Lower leg skin (tissue), 4 donors: ENCODE data around the gene SP3. TPM values are rescaled to one million over a fixed set of nuclear protein-coding genes. Genes with fewer than 3 reads are reported as not detected.

Source experiments
- DNase-seq, 2 donors: peaks; one replicate each; pipeline ENCODE4 v3.0.0-alpha.2; 2019; ENCODE audit warnings: low spot score in 2 of 2
- H3K4me3 ChIP-seq: fragments of 200-600 bp; sonication (generic); 2 replicates; pipeline ENCODE4 v1.5.1; 2017; ENCODE audit warnings: mild to moderate bottlenecking, low read depth; ENCODE audit not compliant: poor library complexity, severe bottlenecking
- POLR2A ChIP-seq, 2 donors: fragments of 450-650 bp; IDR thresholded peaks; one replicate each; pipeline ENCODE4 v1.6.1; 2016 to 2017; ENCODE audit warnings: antibody characterized with exemption in 2 of 2, mild to moderate bottlenecking in 1 of 2, moderate library complexity in 1 of 2
- WGBS, 2 donors: methylation state at CpG; one replicate each; pipeline ENCODE4 v1.1.5; 2018; 5-methylcytosine and 5-hydroxymethylcytosine counted together
- intact Hi-C: fragments of 100-400 bp; cut with DNase I; formaldehyde crosslinking; loops from one replicate; pipeline ENCODE4 v1.15.0; 2023; ENCODE audit warnings: low total_unique reads
- total RNA-seq, 4 donors: library from RNA; depleted of rRNA; stranded (reverse); fragments of >200 nt; gene quantifications; one replicate each; pipeline ENCODE4 v1.1.0, GENCODE V29; 2016
- TF ChIP-seq, protein P1 (sequence below), 3 donors: fragments of 450-650 bp; IDR thresholded peaks; one replicate each; pipeline ENCODE4 v1.5.1; 2016; ENCODE audit warnings: antibody characterized with exemption in 3 of 3, mild to moderate bottlenecking in 3 of 3, moderate library complexity in 2 of 3

Gene SP3
- total RNA-seq, 4 donors from 2014 or later, result 99.1 to 209 (median 124) TPM

DNA sequence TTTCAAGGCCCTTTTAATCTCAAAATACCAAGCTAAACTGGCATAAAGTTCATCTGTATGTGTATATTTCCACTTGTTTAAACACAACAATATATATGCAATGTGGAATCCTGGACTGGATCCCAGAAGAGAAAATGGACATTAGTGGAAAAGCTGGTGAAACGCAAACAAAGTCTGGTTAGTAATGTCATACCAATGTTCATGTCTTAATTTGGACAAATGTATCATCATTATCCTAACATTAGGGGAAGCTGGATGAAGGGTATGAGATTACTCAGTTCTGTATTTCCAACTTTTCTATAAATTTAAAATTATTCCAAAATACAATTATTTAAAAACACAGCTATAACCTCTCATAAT, 3.8 kb downstream of the SP3 start:
- DNase-seq, result no peak

DNA sequence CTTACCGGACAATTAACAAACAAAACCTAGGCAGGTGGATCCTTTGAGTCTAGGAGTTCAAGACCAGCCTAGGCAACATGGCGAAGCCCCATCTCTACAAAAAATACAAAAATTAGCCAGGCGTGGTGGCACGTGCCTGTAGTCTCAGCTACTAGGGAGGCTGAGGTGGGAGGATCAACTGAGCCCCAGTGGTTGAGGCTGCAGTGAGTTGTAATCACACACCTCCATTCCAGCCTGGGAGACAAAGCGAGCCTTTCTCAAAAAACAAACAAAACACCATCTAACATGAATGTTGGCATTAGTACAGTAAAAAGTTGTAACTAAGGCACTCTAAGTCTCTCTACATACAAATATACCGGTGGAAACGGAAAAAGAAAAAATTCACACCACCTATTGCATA, 5.3 kb downstream of the SP3 start:
- intact Hi-C loops, result no loop called here
- TF ChIP-seq, protein P1, sequence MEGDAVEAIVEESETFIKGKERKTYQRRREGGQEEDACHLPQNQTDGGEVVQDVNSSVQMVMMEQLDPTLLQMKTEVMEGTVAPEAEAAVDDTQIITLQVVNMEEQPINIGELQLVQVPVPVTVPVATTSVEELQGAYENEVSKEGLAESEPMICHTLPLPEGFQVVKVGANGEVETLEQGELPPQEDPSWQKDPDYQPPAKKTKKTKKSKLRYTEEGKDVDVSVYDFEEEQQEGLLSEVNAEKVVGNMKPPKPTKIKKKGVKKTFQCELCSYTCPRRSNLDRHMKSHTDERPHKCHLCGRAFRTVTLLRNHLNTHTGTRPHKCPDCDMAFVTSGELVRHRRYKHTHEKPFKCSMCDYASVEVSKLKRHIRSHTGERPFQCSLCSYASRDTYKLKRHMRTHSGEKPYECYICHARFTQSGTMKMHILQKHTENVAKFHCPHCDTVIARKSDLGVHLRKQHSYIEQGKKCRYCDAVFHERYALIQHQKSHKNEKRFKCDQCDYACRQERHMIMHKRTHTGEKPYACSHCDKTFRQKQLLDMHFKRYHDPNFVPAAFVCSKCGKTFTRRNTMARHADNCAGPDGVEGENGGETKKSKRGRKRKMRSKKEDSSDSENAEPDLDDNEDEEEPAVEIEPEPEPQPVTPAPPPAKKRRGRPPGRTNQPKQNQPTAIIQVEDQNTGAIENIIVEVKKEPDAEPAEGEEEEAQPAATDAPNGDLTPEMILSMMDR (IDR thresholded peaks at IDR 0.05), result no peak
- no peak for TF ChIP-seq POLR2A (IDR thresholded peaks at IDR 0.05)
- no peak for DNase-seq
- no peak overlapping the region for H3K4me3 ChIP-seq
- WGBS, 2 donors, result 89 to 91% methylated on average over 7 of the region's 7 CpGs

More for the DNA sequence above, 3.8 kb downstream of the SP3 start:
- WGBS, 2 donors, result 85% methylated on average over 1 of the region's 1 CpG
- no peak overlapping the region for H3K4me3 ChIP-seq
- intact Hi-C loops, result no loop called here
- TF ChIP-seq, protein P1 (IDR thresholded peaks at IDR 0.05), result no peak

DNA sequence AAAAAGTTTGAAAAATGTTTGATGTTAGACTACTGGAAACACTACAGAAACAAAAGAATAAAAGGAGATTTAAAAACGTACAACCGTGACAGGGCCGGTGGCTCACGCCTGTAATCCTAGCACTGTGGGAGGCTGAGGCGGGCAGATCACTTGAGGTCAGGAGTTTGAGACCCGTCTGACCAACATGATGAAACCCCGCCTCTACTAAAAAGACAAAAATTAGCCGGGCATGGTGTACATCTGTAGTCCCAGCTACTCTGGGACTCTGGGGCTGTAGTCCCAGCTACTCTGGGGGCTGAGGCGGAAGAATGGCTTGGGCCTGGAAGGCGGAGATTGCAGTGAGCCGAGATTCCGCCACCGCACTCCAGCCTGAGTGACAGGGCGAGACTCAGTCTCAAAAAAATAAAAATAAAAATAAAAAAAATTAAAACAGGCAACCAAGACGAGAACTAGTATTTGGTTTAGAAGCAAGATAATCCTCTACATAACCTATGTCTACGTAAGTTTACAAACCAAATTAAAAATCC, 5.8 kb downstream of the SP3 start:
- no peak overlapping the region for H3K4me3 ChIP-seq
- TF ChIP-seq, protein P1 (IDR thresholded peaks at IDR 0.05), result no peak
- TF ChIP-seq POLR2A (IDR thresholded peaks at IDR 0.05), result no peak
- no peak for DNase-seq
- 74 to 86% methylated on average over 16 of the region's 16 CpGs for WGBS, 2 donors
- intact Hi-C loops, result no loop called here

DNA sequence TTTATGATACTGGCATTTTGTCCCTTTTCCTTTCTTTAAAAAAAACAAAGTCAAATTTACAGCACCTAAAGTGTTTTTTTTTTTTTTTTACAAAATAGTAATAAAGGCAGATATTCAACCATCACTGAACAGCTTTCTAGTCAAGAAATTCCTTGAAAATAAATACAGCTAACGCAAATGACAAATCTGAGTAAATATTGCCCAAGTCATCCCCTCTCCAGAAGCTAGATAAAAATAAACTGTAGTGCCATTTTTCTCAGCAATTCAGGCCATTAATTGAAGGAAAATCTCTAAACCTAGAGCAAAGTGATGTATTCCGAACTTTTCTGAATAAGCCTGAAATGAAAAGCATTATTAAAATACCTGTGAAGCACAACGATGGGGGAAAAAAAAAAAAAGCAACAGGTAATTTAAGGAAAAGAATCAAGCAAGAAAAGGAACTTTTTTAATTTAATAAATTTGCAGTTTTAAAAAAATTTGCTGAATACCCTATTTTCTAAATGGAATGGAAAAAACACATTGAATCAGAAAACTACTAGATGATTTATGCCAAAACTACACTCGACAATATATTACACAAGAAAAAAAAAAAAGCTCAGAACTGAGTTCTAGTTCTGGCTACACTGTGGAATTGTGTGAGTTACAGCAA, 6.9 kb downstream of the SP3 start:
- intact Hi-C loops, result no loop called here
- 53 to 61% methylated on average over 4 of the region's 4 CpGs for WGBS, 2 donors
- no peak for DNase-seq

DNA sequence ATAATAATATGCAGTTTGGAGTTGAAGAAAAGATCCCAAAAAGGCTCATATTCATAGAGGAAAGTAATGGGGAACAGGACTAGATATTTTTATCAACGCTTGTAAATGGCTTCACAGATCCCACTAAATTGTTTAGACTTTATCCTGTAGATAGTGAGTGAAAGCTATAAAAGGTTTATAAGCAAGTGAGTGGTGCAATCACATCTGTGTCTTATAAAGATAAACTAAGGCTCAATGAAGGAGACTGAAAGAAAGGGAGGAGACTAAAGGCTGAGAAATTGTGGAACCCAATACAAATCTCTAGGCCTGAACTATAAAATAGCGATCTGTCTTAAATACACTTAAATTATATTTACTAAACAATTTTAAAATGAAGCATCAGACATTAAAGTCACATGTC, 7.7 kb downstream of the SP3 start:
- no peak for DNase-seq
- TF ChIP-seq POLR2A (IDR thresholded peaks at IDR 0.05), result no peak
- TF ChIP-seq, protein P1 (IDR thresholded peaks at IDR 0.05), result no peak
- intact Hi-C loops, result no loop called here
- H3K4me3 ChIP-seq, result no peak overlapping the region
- WGBS, 2 donors, result 59 to 61% methylated on average over 2 of the region's 2 CpGs

More for the DNA sequence above, 6.9 kb downstream of the SP3 start:
- no peak overlapping the region for H3K4me3 ChIP-seq
- TF ChIP-seq, protein P1 (IDR thresholded peaks at IDR 0.05), result no peak
- no peak for TF ChIP-seq POLR2A (IDR thresholded peaks at IDR 0.05)

DNA sequence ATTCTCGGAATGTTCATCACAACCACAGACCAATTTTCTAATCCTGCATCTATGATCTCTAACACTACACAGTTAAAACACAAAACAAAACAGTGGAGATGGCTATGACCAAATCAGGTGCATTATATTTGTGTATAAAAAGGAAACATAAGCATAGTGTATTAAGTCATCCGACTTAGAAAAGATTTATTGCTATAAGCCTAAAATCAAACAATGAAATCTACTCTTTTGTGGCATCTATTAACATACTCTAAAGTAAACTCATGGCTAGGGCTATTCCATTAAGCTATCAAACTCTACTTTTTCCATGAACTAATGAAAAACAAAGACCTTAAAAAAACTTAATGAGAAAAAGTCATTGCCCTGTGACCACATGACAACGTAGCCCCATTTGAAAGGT, 8.7 kb downstream of the SP3 start:
- intact Hi-C loops, result no loop called here
- WGBS, 2 donors, result 48 to 58% methylated on average over 3 of the region's 3 CpGs
- no peak overlapping the region for H3K4me3 ChIP-seq
- DNase-seq, result no peak
- TF ChIP-seq, protein P1 (IDR thresholded peaks at IDR 0.05), result no peak
- TF ChIP-seq POLR2A (IDR thresholded peaks at IDR 0.05), result no peak
